HG02588 (cell line): Measurements from ENCODE around the gene HEXD.

Experiments used
- ATAC-seq: cut with Tn5 transposase; IDR thresholded peaks from one replicate; pipeline ENCODE4 v1.9.1; 2021; ENCODE audit warnings: mild to moderate bottlenecking, moderate library complexity; ENCODE audit not compliant: unreplicated experiment

HEXD gene

DNA sequence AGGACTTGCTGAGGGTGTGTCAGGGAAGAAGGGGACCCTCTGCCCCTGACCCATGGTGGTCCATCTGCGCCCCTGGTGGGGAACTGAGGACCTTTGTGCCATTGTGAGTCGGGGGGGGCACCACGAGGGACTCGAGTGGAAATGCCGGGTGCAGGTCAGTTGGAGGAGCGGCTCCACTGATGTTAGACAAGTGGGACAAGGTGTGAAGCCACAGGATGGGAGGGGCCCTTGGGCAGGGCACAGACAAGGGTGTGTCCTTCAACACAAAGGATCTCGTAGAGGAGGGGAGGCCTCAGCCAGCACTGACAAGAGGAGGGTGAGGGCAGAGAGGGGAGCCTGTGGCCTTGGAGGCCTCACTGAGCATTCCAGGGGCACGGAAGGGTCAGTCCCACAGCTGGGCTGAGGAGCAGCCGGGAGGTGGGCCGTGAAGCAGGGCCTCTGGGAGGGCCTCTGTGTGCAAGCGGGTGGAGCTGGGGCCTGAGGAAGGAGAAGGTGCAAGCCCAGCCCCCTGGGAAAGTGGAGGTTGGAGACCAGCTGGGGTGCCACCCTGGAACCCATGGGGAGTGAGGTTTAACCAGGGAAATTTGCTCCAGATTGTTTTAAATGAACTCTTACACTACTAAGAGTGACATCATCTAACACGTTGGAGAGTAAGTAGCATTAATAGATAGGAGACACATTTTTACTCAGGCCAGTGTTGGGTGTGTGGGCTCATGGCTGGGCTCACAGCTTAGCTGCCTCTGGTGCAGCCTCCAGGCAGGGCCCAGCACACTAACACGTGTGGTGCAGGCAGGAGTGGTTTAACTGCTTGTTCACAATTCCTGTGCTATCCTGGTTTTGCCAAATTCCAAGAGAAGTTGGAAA lies 68.3 kb downstream of the HEXD start:
- ATAC-seq = no peak

- ATAC-seq = no peak
Observed at GRCh38 chr17:82487910-82488309, 69.8 kb downstream of the HEXD start.

- ATAC-seq = no peak
Observed at GRCh38 chr17:82489117-82489516, 71.0 kb downstream of the HEXD start.

GRCh38 chr17:82489851-82490511 lies 71.8 kb downstream of the HEXD start:
- no peak for ATAC-seq

GRCh38 chr17:82490512-82491195 lies 72.5 kb downstream of the HEXD start:
- no peak for ATAC-seq

DNA sequence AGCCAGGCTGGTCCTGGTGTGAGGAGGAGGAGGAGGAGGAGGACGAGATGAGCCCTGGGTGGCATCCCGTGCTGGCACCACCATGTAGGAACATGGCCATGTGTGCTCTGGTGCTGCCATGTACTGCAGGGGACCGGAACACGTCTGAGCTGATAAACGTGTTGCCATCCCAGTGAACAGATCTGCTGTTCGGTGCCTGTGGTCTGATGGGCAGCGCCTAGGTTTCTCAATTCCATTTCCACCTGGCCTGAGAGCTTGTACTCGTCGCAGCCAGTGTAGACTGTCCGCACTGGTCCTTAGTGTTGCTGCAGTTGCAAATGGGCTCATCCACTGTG lies 73.0 kb downstream of the HEXD start:
- ATAC-seq = no peak

- ATAC-seq = no peak
Observed at GRCh38 chr17:82491533-82491932, 73.4 kb downstream of the HEXD start.
